ENCODE measurements around the gene PRDM15.

The PRDM15 gene

DNA sequence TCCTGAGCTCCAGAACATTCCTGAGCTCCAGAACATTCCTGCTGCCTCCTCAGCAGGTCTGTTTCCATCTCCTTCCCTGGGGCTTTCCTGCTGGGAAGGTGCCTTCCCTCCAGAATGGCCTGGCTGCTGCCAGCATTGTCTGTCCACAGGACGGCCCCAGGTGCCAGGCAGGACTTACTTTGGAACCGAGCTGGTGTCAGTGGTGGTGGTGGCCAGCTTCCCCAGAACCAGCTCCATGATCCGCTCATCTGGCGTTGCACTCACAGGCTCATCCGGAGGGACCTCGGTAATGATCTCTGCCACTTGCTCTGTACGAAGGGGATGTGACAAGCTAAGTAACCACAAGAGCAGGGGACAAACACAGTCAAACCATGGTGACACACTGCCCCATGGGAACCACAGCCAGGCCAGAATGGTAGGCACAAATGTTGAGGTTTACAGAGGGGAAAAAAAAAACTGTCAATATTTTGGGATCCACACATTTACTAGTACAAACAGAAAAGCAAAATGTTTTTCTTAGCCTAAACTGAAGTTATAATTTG, 41.3 kb downstream of the PRDM15 start:
- Mint-ChIP-seq H3K9me3 (peaks cover 11% of the 10 kb centered on the region), H3K4me3 (no peak overlapping the region), H3K27ac (no peak overlapping the region), H3K4me1 (ENCODE audit: low read depth) (no peaks in the 10 kb centered on the region), H3K27me3 (ENCODE audit: low read depth) (no peaks in the 10 kb centered on the region), H3K36me3 (ENCODE audit: low read depth) (peaks cover 11% of the 10 kb centered on the region)

DNA sequence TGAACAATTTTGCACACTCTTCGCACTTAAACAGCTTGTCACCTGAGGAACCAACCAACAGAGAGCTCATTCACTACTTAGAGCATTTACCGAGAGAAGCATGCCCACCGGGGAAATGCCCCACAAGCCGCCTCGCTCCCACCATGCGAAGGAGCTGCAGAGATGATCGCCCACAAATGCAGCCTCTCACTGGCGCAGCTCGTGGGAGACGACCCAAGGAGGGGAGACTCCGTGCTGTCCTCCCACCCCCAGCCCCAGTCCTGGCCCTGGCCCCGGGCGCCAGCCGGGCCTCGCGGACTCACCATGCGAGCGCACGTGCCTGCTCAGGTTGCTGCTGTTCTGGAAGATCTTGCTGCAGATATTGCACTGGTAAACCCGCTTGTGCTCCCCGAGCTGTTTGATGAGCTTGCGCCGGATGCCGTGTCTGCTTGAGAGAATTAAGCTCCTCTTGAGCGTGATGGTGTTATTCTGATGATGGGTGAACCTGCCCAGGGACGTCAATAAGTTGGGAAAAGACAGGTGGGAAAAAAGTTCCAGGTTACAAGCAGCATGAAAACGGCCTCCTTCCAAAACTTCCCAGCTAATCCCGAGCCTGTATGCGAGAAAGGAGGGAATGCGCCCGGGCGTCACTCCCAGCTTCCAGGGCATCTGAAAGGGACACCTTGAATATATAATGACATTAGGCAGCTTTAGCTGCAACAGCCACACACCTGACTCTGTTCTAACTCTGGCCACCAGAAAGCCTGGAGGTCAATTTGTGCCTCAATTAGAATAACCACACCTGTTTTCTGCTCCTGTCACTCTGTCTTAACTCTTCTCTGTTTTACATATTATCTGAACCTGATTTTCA, 42.8 kb downstream of the PRDM15 start:
- H3K4me1 Mint-ChIP-seq (ENCODE audit: low read depth): no peaks in the 10 kb centered on the region

GRCh38 chr21:41835711-41836154, 43.4 kb downstream of the PRDM15 start:
- peaks cover 10% of the 10 kb centered on the region for H3K36me3 Mint-ChIP-seq (ENCODE audit: low read depth)
- peaks cover 4% of the 10 kb centered on the region for H3K9me3 Mint-ChIP-seq
- H3K4me1 Mint-ChIP-seq (ENCODE audit: low read depth): no peaks in the 10 kb centered on the region
- H3K4me3 Mint-ChIP-seq: no peak overlapping the region
- no peak overlapping the region for H3K27ac Mint-ChIP-seq
- no peaks in the 10 kb centered on the region for H3K27me3 Mint-ChIP-seq (ENCODE audit: low read depth)

More for the DNA sequence above, 42.8 kb downstream of the PRDM15 start:
- H3K4me3 Mint-ChIP-seq: no peak overlapping the region
- no peak overlapping the region for H3K27ac Mint-ChIP-seq
- H3K36me3 Mint-ChIP-seq (ENCODE audit: low read depth): peaks cover 11% of the 10 kb centered on the region
- peaks cover 11% of the 10 kb centered on the region for H3K9me3 Mint-ChIP-seq
- H3K27me3 Mint-ChIP-seq (ENCODE audit: low read depth): no peaks in the 10 kb centered on the region

- Mint-ChIP-seq H3K4me1 (ENCODE audit: low read depth) (no peaks in the 10 kb centered on the region), H3K4me3 (no peak overlapping the region), H3K9me3 (no peaks in the 10 kb centered on the region), H3K27me3 (ENCODE audit: low read depth) (no peaks in the 10 kb centered on the region), H3K27ac (no peak overlapping the region), H3K36me3 (ENCODE audit: low read depth) (peaks cover 7% of the 10 kb centered on the region)
Measured at GRCh38 chr21:41834926-41835663, 44.0 kb downstream of the PRDM15 start.

GRCh38 chr21:41834252-41834925, 44.8 kb downstream of the PRDM15 start:
- Mint-ChIP-seq H3K9me3 (no peaks in the 10 kb centered on the region), H3K27ac (no peak overlapping the region), H3K36me3 (ENCODE audit: low read depth) (peaks cover 7% of the 10 kb centered on the region), H3K27me3 (ENCODE audit: low read depth) (no peaks in the 10 kb centered on the region), H3K4me3 (no peak overlapping the region), H3K4me1 (ENCODE audit: low read depth) (no peaks in the 10 kb centered on the region)

DNA sequence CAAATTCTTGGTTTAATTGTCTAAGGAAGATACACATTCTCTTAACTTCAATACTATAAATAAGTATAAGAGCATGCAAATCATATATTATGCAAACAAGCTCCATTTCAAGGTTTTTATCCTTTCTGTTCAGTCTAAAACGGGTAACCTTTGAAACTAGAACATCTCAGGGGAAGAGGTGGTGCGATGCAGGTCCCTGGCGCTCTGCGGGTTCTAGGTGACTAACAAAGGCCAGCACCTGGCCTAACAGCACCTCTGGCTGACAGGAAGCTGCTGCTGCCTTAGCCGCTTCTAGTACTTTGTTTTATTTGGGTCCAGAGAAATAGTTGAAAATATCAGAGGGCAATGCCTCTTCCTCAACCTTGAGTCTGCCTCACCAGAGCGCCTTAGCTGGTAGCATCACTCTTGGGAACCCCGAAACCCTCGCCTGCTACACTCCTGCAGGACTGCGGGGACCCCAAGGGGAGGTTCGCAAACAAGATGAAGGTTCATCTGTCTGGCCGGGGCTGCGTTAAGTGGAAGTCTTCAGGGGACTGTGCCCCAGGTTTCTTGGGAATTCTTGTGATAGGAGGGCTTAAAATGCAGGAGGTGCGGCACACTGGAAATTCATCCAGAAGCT, 45.5 kb downstream of the PRDM15 start:
- Mint-ChIP-seq H3K27me3 (ENCODE audit: low read depth) (no peaks in the 10 kb centered on the region), H3K27ac (no peak overlapping the region), H3K9me3 (no peaks in the 10 kb centered on the region), H3K4me1 (ENCODE audit: low read depth) (no peaks in the 10 kb centered on the region), H3K4me3 (no peak overlapping the region), H3K36me3 (ENCODE audit: low read depth) (peaks cover 6% of the 10 kb centered on the region)

DNA sequence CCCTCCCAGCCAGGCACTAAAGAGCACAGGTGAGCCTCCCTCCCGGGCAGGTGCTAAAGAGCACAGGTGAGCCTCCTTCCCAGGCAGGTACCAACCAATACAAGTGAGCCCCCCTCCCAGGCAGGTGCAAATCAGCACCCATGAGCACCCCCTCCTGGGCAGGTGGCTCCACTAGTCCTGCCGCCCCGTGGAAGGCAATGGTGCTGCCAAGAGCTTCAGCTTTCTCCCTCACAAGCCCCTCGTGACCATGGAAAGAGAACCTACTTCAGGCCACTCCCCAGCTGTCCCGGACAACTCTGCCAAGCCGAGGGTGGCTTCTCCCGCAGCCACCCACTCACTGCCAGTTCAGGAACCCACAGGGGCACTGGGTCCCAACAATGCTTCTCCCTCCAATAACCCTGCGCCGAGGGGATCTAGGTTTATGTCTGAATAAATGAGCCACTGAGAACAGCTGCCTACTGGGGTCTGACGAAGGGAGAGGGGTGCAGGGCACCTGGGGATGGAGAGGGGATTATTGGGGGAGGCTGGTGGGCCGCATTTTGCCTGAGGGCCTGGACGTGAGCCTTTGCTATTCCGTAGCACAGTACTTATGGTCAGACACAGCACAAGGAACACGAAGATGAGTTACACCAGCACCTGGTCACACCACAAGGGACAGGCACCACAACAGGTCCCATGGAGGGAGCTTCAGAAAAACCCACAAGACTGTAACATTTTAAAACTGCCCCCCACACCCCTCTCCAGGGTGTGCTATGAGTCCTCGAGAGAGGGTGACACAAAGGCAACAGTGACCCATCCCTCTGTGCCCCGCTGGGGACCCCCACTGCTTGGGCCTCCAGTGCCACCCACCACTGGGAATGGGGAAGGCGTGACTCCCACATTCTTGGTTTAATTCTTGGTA, 46.3 kb downstream of the PRDM15 start:
- Mint-ChIP-seq H3K4me3 (no peak overlapping the region), H3K9me3 (no peaks in the 10 kb centered on the region), H3K27ac (no peak overlapping the region), H3K27me3 (ENCODE audit: low read depth) (no peaks in the 10 kb centered on the region), H3K36me3 (ENCODE audit: low read depth) (peaks cover 6% of the 10 kb centered on the region), H3K4me1 (ENCODE audit: low read depth) (no peaks in the 10 kb centered on the region)

DNA sequence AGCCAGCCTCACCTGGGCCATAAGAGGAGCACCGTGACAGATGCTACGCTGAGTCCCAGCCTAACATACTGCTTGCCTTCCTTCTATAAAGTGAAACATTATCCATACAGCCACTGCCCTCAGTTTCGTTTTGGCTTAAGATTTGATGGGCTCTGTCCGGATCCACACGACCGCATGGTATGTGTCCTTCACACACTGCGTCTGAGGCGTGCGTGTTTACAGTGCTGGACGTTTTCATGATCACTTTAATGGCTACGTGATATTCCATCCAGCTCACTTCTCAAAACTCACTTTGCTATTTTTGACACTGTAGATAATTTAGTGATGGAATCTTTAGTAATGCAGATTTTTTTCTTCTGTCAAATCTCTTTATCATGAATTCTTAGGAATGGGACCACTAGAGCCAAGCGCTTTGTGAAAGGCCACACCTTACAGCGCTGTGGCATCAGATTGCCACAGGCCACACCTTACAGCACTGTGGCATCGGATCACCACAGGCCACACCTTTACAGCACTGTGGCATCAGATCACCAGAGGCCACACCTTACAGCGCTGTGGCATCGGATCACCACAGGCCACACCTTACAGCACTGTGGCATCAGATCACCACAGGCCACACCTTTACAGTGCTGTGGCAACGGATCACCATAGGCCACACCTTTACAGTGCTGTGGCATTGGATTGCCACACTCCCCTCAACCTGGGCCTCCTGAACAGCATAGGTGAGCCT, 47.1 kb downstream of the PRDM15 start:
- H3K4me3 Mint-ChIP-seq: no peak overlapping the region
- H3K9me3 Mint-ChIP-seq: no peaks in the 10 kb centered on the region
- peaks cover 6% of the 10 kb centered on the region for H3K36me3 Mint-ChIP-seq (ENCODE audit: low read depth)
- H3K27ac Mint-ChIP-seq: no peak overlapping the region
- no peaks in the 10 kb centered on the region for H3K27me3 Mint-ChIP-seq (ENCODE audit: low read depth)
- no peaks in the 10 kb centered on the region for H3K4me1 Mint-ChIP-seq (ENCODE audit: low read depth)

GRCh38 chr21:41831453-41831831, 47.7 kb downstream of the PRDM15 start:
- no peaks in the 10 kb centered on the region for H3K27me3 Mint-ChIP-seq (ENCODE audit: low read depth)
- H3K27ac Mint-ChIP-seq: no peak overlapping the region
- H3K36me3 Mint-ChIP-seq (ENCODE audit: low read depth): peaks cover 3% of the 10 kb centered on the region
- H3K4me3 Mint-ChIP-seq: no peak overlapping the region
- H3K4me1 Mint-ChIP-seq (ENCODE audit: low read depth): no peaks in the 10 kb centered on the region
- no peaks in the 10 kb centered on the region for H3K9me3 Mint-ChIP-seq

GRCh38 chr21:41830764-41831452, 48.2 kb downstream of the PRDM15 start:
- Mint-ChIP-seq H3K9me3 (no peaks in the 10 kb centered on the region), H3K27me3 (ENCODE audit: low read depth) (no peaks in the 10 kb centered on the region), H3K4me1 (ENCODE audit: low read depth) (no peaks in the 10 kb centered on the region), H3K27ac (no peak overlapping the region), H3K36me3 (ENCODE audit: low read depth) (peaks cover under 1% of the 10 kb centered on the region), H3K4me3 (no peak overlapping the region)

DNA sequence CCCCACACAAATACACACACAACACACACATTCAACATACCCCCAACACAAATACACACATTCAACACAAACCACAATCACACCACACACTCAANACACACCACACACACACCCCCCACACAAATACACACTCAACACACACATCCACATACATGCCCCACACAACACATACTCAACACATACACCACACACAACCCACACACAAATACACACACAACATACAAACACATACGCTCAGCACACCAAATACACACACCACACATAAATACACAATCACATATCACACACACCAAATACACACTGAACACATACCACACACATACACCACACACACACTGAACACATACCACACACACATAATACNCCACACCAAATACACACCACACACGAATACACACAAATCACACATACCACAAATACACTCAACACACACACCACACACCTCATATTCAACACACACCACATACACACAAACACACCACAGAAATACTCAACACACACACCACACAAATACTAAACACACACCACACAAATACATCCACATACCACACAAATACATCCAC, 48.9 kb downstream of the PRDM15 start:
- H3K4me3 Mint-ChIP-seq: no peak overlapping the region
- no peak overlapping the region for H3K27ac Mint-ChIP-seq
- peaks cover 2% of the 10 kb centered on the region for H3K36me3 Mint-ChIP-seq (ENCODE audit: low read depth)
- no peaks in the 10 kb centered on the region for H3K4me1 Mint-ChIP-seq (ENCODE audit: low read depth)
- H3K9me3 Mint-ChIP-seq: no peaks in the 10 kb centered on the region
- H3K27me3 Mint-ChIP-seq (ENCODE audit: low read depth): no peaks in the 10 kb centered on the region

DNA sequence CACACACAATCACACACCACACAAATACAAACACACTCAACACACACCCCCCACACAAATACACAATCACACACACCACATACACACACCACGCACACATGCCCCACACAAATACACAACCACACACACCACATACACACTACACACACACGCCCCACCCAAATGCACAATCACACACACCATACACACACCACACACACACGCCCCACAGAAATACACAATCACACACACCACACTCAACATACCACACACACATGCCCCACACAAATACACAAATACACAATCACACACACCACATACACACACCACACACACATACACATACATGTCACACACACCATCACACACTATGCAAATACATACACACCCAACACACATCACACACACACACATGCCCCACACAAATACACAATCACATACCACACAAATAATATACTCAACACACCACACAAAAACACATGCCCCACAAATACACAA, 50.2 kb downstream of the PRDM15 start:
- H3K27ac Mint-ChIP-seq: no peak overlapping the region
- H3K4me1 Mint-ChIP-seq (ENCODE audit: low read depth): no peaks in the 10 kb centered on the region
- no peaks in the 10 kb centered on the region for H3K27me3 Mint-ChIP-seq (ENCODE audit: low read depth)
- H3K9me3 Mint-ChIP-seq: no peaks in the 10 kb centered on the region
- H3K4me3 Mint-ChIP-seq: no peak overlapping the region
- peaks cover 2% of the 10 kb centered on the region for H3K36me3 Mint-ChIP-seq (ENCODE audit: low read depth)

Data from T-helper 1 cell treated with Interleukin-12 subunit alpha and Interleukin-12 subunit beta and Interleukin-4 antibody, amounts not matched to agents 30 μg/mL and 1 μg/mL, for 36 hours (primary cell).